Heart left ventricle (tissue), 13 donors: Measurements from ENCODE around the gene TNIP1.

Experiments used
- CTCF ChIP-seq, 12 donors: fragments of 200-600 bp; sonication (generic) in 4 of 12; IDR thresholded peaks; one replicate each; pipeline versions ENCODE4 v1.5.0 to v1.8.0; 2018 to 2022; ENCODE audit warnings: antibody characterized with exemption in 12 of 12, mild to moderate bottlenecking in 5 of 12
- POLR2A ChIP-seq, 2 donors: fragments of 450-650 bp; IDR thresholded peaks; one replicate each; pipeline ENCODE4 v1.6.1; 2017; ENCODE audit warnings: antibody characterized with exemption in 2 of 2, mild to moderate bottlenecking in 2 of 2, moderate library complexity in 2 of 2
- donor health status: ischemic (EF 13 %, LVEDD 7.1; RV severe dilation, severe dysfunction).
- donor health status: DM: no; HTN: yes; CAD: no.
- donor health status: DM: no; HTN: no; CAD: no.
- donor health status: ischemic (EF 25% LVEDD 6.9; RV normal size, moderate dysfunction).
- donor health status: ischemic (EF 25% LVEDD 5.7; RV mildly dilated, moderate dysfunction).
- donor health status: ischemic (EF 35%, LVEDD 5.7; RV mildly dilated, moderate dysfunction).
- donor health status: nonischemic (EF 11% LVEDD 7.7; RV severe dilation, severe dysfunction).
- donor health status: DM: yes; HTN: yes; CAD: no.
- donor health status: PGD.
- donor health status: ischemic (EF 29% LVEDD 5.4; RV normal size, mild dysfunction).
- donor health status: nonischemic (EF 23%, LVEDD 6.1; RV moderate dilation, normal function).

GRCh38 chr5:151106509-151106908, 25.7 kb upstream of the TNIP1 start:
- no peak for TF ChIP-seq CTCF (IDR thresholded peaks at IDR 0.05)
- no peak for TF ChIP-seq POLR2A (IDR thresholded peaks at IDR 0.05)
